GM23248 (cell line): ENCODE data around the gene GNG3.

Experiments used
- EZH2 ChIP-seq: fragments of 200-600 bp; sonication (generic); IDR thresholded peaks from 2 replicates; pipeline ENCODE4 v1.6.1; 2018; ENCODE audit warnings: antibody characterized with exemption, mild to moderate bottlenecking; ENCODE audit not compliant: insufficient read depth, poor library complexity, severe bottlenecking
- EZH2phosphoT487 ChIP-seq: fragments of 200-600 bp; sonication (generic); IDR thresholded peaks from 2 replicates; pipeline ENCODE4 v1.6.1; 2018; ENCODE audit warnings: antibody characterized with exemption, moderate library complexity, mild to moderate bottlenecking, low read depth; ENCODE audit not compliant: insufficient read depth

- no peak for TF ChIP-seq EZH2phosphoT487
- TF ChIP-seq EZH2: no peak
These were observed 8.7 kb downstream of the GNG3 start for GRCh38 chr11:62716206-62716605.
